ENCODE results near the gene RNASE7.

Gene RNASE7

DNA sequence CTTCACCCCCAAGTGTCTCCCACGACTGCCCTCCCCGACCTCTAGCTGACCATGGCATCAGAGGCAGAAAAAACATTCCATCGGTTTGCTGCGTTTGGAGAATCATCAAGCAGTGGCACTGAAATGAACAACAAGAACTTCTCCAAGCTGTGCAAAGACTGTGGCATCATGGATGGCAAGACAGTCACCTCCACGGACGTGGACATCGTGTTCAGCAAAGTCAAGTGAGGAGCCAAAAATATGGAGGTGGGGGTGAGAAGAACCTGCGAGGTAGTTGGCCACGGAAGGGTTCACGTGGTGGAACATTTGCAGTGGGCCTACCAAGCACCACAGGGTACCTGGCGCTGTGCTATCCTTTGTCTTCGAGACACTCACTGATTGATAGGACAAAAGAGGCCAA, 11.6 kb upstream of the RNASE7 start:
- TF ChIP-seq, protein P1, sequence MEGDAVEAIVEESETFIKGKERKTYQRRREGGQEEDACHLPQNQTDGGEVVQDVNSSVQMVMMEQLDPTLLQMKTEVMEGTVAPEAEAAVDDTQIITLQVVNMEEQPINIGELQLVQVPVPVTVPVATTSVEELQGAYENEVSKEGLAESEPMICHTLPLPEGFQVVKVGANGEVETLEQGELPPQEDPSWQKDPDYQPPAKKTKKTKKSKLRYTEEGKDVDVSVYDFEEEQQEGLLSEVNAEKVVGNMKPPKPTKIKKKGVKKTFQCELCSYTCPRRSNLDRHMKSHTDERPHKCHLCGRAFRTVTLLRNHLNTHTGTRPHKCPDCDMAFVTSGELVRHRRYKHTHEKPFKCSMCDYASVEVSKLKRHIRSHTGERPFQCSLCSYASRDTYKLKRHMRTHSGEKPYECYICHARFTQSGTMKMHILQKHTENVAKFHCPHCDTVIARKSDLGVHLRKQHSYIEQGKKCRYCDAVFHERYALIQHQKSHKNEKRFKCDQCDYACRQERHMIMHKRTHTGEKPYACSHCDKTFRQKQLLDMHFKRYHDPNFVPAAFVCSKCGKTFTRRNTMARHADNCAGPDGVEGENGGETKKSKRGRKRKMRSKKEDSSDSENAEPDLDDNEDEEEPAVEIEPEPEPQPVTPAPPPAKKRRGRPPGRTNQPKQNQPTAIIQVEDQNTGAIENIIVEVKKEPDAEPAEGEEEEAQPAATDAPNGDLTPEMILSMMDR (conservative IDR thresholded peaks at IDR 0.05), result no peak
- no peak overlapping the region for H3K27ac ChIP-seq

DNA sequence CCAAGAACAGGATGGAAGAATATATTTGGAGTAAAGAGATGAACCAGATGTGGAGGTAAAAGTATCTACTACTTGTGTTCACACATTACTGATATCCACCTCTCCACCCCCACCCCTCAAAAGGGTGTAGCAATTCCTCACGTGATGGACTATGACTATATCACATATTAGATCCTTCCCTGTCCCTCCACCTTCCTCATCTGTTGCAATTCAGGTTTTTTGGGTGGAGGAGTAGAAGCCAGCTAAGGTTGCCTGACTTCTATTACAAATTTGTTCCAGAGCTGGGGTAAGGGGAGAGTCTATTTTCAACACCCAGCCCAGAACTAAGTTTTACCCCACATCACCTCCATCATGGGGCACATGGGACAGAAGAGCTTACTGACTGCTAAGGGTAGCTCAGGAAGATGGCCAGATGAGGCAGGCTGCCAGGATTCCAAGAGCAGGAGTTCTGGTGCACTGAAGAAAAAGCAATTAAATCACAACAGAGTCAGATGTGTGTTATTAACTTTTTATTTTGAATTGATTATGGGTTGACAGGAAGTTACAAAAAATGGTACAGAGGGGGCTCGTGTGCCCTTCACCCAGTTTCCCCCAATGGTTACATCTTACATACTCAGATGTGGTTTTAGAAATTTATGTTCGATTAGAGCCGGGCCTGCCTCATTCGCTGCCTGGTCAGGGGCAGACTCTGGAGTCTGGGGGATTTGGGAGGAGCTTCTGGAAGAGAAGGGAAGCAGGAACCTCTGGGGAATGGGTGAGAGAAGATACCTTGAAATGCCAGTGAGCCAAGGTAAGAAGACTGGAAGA, 9.6 kb upstream of the RNASE7 start:
- TF ChIP-seq, protein P1 (conservative IDR thresholded peaks at IDR 0.05), result no peak
- H3K27ac ChIP-seq, result no peak overlapping the region

DNA sequence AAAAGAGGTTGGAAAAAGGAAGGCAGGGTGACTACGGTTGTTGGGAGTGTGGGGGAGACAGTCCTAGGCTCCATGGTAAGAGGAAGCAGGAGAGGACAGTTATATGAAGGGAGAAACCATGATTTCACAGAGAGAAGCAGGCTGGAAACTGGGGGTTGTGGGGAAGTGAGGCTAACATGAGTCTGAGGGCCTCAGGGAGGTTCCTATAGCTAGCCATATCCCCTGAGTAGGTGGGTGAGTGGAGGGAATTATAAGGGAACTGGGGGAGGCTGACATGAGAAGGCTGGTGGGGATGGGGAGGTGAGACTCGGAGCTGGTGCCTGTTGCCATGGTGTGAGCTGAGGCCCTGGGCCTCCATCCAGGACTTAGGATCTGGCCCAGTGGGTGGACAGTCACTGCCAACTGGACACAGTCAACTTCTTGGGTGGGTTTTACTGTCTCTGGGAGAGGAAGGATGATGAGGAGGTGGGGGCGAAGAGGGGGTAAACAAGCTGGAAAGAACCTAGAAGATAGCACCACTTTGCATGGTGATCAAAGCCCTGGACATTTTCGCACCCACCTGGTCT, 8.9 kb upstream of the RNASE7 start:
- no peak overlapping the region for H3K27ac ChIP-seq
- TF ChIP-seq, protein P1 (conservative IDR thresholded peaks at IDR 0.05), result no peak

DNA sequence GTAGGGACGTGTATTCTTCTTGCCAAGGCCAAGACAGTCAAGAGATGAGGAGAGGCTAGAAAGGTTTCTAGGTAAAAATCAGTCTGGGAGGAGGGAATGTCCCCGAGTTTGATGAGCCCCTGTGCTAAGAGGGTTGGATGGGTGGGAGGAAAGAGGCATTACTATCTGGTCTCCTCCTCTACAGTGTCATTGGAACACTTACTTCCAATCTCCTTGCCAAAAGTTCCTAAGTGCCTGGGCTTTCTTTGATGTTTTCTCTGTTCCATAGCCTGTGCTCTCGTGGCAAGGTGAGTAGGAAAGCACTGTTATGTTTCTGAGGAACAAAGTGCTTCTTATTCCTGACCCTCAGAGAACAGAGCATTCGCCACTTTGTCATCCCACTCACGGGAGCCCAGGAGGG, 7.5 kb upstream of the RNASE7 start, which contains the start of gene RNASE13:
RNASE13 (minus strand) TSS at position 101 of the 400 bp plus-strand sequence. CDS start 519 bp downstream, outside the sequence.
- H3K27ac ChIP-seq, result no peak within 1 kb of the TSS
- TF ChIP-seq, protein P1 (conservative IDR thresholded peaks at IDR 0.05), result no peak

DNA sequence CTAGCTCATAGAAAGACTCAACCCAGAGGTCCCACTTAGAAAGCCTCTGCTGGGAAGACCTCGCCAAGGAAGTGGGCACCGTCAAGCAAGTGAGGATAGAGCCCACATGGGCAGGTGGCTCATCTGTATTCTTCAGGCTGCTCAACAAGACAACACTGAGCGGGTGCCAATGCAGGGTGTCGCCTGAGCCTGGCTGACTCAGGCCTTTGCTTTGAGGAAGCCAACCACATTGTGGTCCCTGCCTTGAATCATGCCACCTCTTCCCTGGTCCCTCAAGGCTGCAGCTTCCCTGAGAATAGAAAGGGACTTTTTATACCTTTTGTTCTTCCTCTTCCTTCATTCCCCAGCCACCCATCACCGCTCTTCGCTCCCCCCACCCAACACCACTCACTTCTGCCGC, 5.4 kb upstream of the RNASE7 start:
- TF ChIP-seq, protein P1 (conservative IDR thresholded peaks at IDR 0.05), result no peak
- no peak overlapping the region for H3K27ac ChIP-seq

DNA sequence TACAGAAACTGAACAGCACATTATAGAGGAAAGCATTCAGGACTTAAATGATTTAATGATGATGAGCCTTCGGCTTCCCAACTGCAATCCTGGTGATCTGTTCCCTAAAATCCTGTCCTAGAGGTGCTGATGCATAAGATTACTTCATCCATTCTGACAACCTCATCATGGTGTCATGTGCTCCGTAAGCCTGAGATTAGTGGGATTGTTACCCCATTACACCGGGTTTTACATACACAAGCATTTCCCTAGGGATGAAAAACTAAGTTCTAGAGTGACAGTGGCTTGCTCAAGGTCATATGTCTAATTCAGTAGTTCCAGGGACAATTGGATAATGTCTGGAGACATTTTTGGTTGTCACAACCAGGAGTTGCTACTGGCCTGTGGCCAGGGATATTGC, 5.0 kb upstream of the RNASE7 start:
- TF ChIP-seq, protein P1 (conservative IDR thresholded peaks at IDR 0.05), result no peak
- H3K27ac ChIP-seq, result no peak overlapping the region
